GM23248 (cell line): ENCODE data around the gene PDCD2. TPM values are rescaled to one million over a fixed set of nuclear protein-coding genes. Genes with fewer than 3 reads are reported as not detected.

Experiments
- DNase-seq: peaks from one replicate; pipeline ENCODE4 v3.0.0-alpha.2; 2015
- H2AFZ ChIP-seq: fragments of 200-600 bp; sonication (generic); 2 replicates; pipeline ENCODE4 v1.6.1; 2016; ENCODE audit warnings: antibody characterized with exemption
- H3F3A ChIP-seq: fragments of 200-600 bp; sonication (generic); 2 replicates; pipeline ENCODE4 v1.6.1; 2016; ENCODE audit warnings: mild to moderate bottlenecking, antibody characterized with exemption, mixed run types; ENCODE audit not compliant: insufficient read depth
- H3K27ac ChIP-seq: fragments of 200-600 bp; sonication (generic); 2 replicates; pipeline ENCODE4 v1.5.1; 2016; ENCODE audit warnings: mild to moderate bottlenecking
- H3K27me3 ChIP-seq: fragments of 200-600 bp; sonication (generic); replicated peaks from 2 replicates; pipeline ENCODE4 v1.6.1; 2016; ENCODE audit warnings: mild to moderate bottlenecking; ENCODE audit not compliant: insufficient read depth
- H3K36me3 ChIP-seq: fragments of 200-600 bp; sonication (generic); 2 replicates; pipeline ENCODE4 v1.6.1; 2016; ENCODE audit warnings: low read depth, mild to moderate bottlenecking
- H3K4me1 ChIP-seq: fragments of 200-600 bp; sonication (generic); 2 replicates; pipeline ENCODE4 v1.6.1; 2016; ENCODE audit warnings: mild to moderate bottlenecking; ENCODE audit not compliant: insufficient read depth
- H3K4me2 ChIP-seq: fragments of 200-600 bp; sonication (generic); one replicate; pipeline ENCODE4 v1.6.1; 2016; ENCODE audit warnings: mild to moderate bottlenecking; ENCODE audit not compliant: unreplicated experiment
- H3K4me3 ChIP-seq: fragments of 200-600 bp; sonication (generic); 2 replicates; pipeline ENCODE4 v1.5.1; 2016; ENCODE audit warnings: mild to moderate bottlenecking
- H3K79me2 ChIP-seq: fragments of 200-600 bp; sonication (generic); 2 replicates; pipeline ENCODE4 v1.6.1; 2016; ENCODE audit warnings: mild to moderate bottlenecking; ENCODE audit not compliant: insufficient read depth
- H3K9ac ChIP-seq: fragments of 200-600 bp; sonication (generic); 2 replicates; pipeline ENCODE4 v1.6.1; 2016; ENCODE audit warnings: mild to moderate bottlenecking
- H3K9me2 ChIP-seq: fragments of 200-600 bp; sonication (generic); 2 replicates; pipeline ENCODE4 v1.6.1; 2016; ENCODE audit warnings: mixed run types, mild to moderate bottlenecking, moderate library complexity; ENCODE audit not compliant: insufficient read depth
- H3K9me3 ChIP-seq: fragments of 200-600 bp; sonication (generic); one replicate; pipeline ENCODE4 v1.6.1; 2017; ENCODE audit warnings: low read depth
- H4K20me1 ChIP-seq: fragments of 200-600 bp; sonication (generic); 2 replicates; pipeline ENCODE4 v1.6.0; 2016; ENCODE audit not compliant: insufficient read depth
- EZH2 ChIP-seq: fragments of 200-600 bp; sonication (generic); IDR thresholded peaks from 2 replicates; pipeline ENCODE4 v1.6.1; 2018; ENCODE audit warnings: antibody characterized with exemption, mild to moderate bottlenecking; ENCODE audit not compliant: insufficient read depth, poor library complexity, severe bottlenecking
- EZH2phosphoT487 ChIP-seq: fragments of 200-600 bp; sonication (generic); IDR thresholded peaks from 2 replicates; pipeline ENCODE4 v1.6.1; 2018; ENCODE audit warnings: antibody characterized with exemption, moderate library complexity, mild to moderate bottlenecking, low read depth; ENCODE audit not compliant: insufficient read depth
- WGBS, 2 experiments: methylation state at CpG; one replicate each; pipeline ENCODE4 v1.1.6; 2015 to 2017; ENCODE audit warnings: low lambda C conversion rate in 2 of 2, low coverage in 1 of 2; ENCODE audit errors: missing lambda C conversion rate in 2 of 2; 5-methylcytosine and 5-hydroxymethylcytosine counted together
- in situ Hi-C: fragments of 300-500 bp; cut with MboI; formaldehyde crosslinking; loops from 2 replicates; pipeline ENCODE4 v1.15.0; 2020
- polyA plus RNA-seq: library from polyadenylated mRNA; unstranded; fragments of >200 nt; fragmentation: Nextera tagmentation; extraction: Ambion mirVana; gene quantifications from 2 replicates; pipeline ENCODE4 v1.2.1, GENCODE V29; 2016
- total RNA-seq: library from RNA; depleted of rRNA; stranded (reverse); fragments of >200 nt; shearing (Covaris generic); gene quantifications from 2 replicates; pipeline ENCODE4 v1.2.3, GENCODE V29; 2014

Gene PDCD2
- total and polyA plus RNA-seq, 2 experiments from 2014 or later: 78.0 to 87.7 TPM

- Histone ChIP-seq H3K9me2 (no peaks in the 10 kb centered on the region), H3F3A (no peaks in the 10 kb centered on the region), H3K4me3 (peak within 1 kb of the TSS; percentile 93), H3K27ac (peak within 1 kb of the TSS; percentile 95), H3K9ac (peak within 1 kb of the TSS; percentile 96), H2AFZ (peak within 1 kb of the TSS; percentile 99), H3K9me3 (no peaks in the 10 kb centered on the region), H3K79me2 (peaks cover 88% of the 10 kb centered on the region), H3K4me1 (peaks cover 37% of the 10 kb centered on the region), H4K20me1 (peaks cover 13% of the 10 kb centered on the region; the same call in 1 of the 2 replicates), H3K36me3 (no peaks in the 10 kb centered on the region), H3K4me2 (peak within 1 kb of the TSS; percentile 98), H3K27me3 (no peaks in the 10 kb centered on the region)
- in situ Hi-C loops: no loop called here
- TF ChIP-seq EZH2phosphoT487: no peak
- DNase-seq: peak; percentile 100
- WGBS, 2 experiments: 0 to 1% methylated on average over 49 to 50 of the region's 51 CpGs
Measured at GRCh38 chr6:170554013-170554795, 30.2 kb downstream of the PDCD2 start, which contains the start of gene TBP. TSS of gene TBP (plus strand) at chr6:170554369. CDS start at chr6:170557030, 2,661 bp downstream.

GRCh38 chr6:170553534-170554012 lies 30.9 kb downstream of the PDCD2 start:
- peaks cover 88% of the 10 kb centered on the region for H3K79me2 ChIP-seq
- in situ Hi-C loops: no loop called here
- WGBS, 2 experiments: 0 to 1% methylated on average over 13 of the region's 13 CpGs

GRCh38 chr6:170552765-170553533 lies 31.5 kb downstream of the PDCD2 start, which contains the start of gene PSMB1:
TSS of gene PSMB1 (minus strand) at chr6:170553307. CDS start at chr6:170553242, 65 bp downstream.
- H3K4me2 ChIP-seq: peak within 1 kb of the TSS; percentile 94
- peak within 1 kb of the TSS; percentile 95 for H3K27ac ChIP-seq
- peaks cover 9% of the 10 kb centered on the region for H3K36me3 ChIP-seq
- 1% methylated on average over 41 of the region's 41 CpGs for WGBS, 2 experiments
- H3K9me3 ChIP-seq: no peaks in the 10 kb centered on the region
- H4K20me1 ChIP-seq: peaks cover 13% of the 10 kb centered on the region; the same call in 1 of the 2 replicates
- peak within 1 kb of the TSS; percentile 96 for H3K9ac ChIP-seq
- H3F3A ChIP-seq: 0 out of 2 replicates have a peak, but pooled peaks cover 3% of the 10 kb centered on the region
- H3K9me2 ChIP-seq: no peaks in the 10 kb centered on the region
- in situ Hi-C loops: no loop called here
- H2AFZ ChIP-seq: peak within 1 kb of the TSS; percentile 99
- H3K27me3 ChIP-seq: no peaks in the 10 kb centered on the region
- no peak for TF ChIP-seq EZH2
- TF ChIP-seq EZH2phosphoT487: no peak
- H3K4me1 ChIP-seq: peaks cover 37% of the 10 kb centered on the region
- peak within 1 kb of the TSS; percentile 93 for H3K4me3 ChIP-seq
- DNase-seq: peak; percentile 99
- H3K79me2 ChIP-seq: peaks cover 88% of the 10 kb centered on the region

More at GRCh38 chr6:170553534-170554012, 30.9 kb downstream of the PDCD2 start:
- peaks cover 13% of the 10 kb centered on the region; the same call in 1 of the 2 replicates for H4K20me1 ChIP-seq
- peak overlapping the region; percentile 96 for H3K9ac ChIP-seq
- peaks cover 37% of the 10 kb centered on the region for H3K4me1 ChIP-seq
- H3K9me2 ChIP-seq: no peaks in the 10 kb centered on the region
- H3K9me3 ChIP-seq: no peaks in the 10 kb centered on the region
- peaks cover 3% of the 10 kb centered on the region for H3K36me3 ChIP-seq
- TF ChIP-seq EZH2phosphoT487: no peak
- no peak for TF ChIP-seq EZH2
- peak overlapping the region; percentile 95 for H3K27ac ChIP-seq
- peak overlapping the region; percentile 93 for H3K4me3 ChIP-seq
- peak overlapping the region; percentile 99 for H2AFZ ChIP-seq
- peak; percentile 77 for DNase-seq
- peak overlapping the region; percentile 94 for H3K4me2 ChIP-seq
- no peaks in the 10 kb centered on the region for H3K27me3 ChIP-seq
- H3F3A ChIP-seq: 0 out of 2 replicates have a peak, but pooled peaks cover 3% of the 10 kb centered on the region

GRCh38 chr6:170545405-170545804 lies 39.0 kb downstream of the PDCD2 start:
- H4K20me1 ChIP-seq: peaks cover 5% of the 10 kb centered on the region; the same call in 1 of the 2 replicates
- no peaks in the 10 kb centered on the region for H3K27me3 ChIP-seq
- no peak overlapping the region for H3K4me2 ChIP-seq
- no peaks in the 10 kb centered on the region for H3K9me2 ChIP-seq
- in situ Hi-C loops: no loop called here
- H3K4me3 ChIP-seq: no peak overlapping the region
- peaks cover 80% of the 10 kb centered on the region for H3K36me3 ChIP-seq
- TF ChIP-seq EZH2 (no peak), EZH2phosphoT487 (no peak)
- H3K9me3 ChIP-seq: no peaks in the 10 kb centered on the region
- peaks cover 100% of the 10 kb centered on the region for H3K79me2 ChIP-seq
- no peak overlapping the region for H3K27ac ChIP-seq
- WGBS, 2 experiments: 26 to 27% methylated on average over 2 of the region's 2 CpGs
- peaks cover 8% of the 10 kb centered on the region; the same call in 1 of the 2 replicates for H3F3A ChIP-seq
- H3K4me1 ChIP-seq: peaks cover 9% of the 10 kb centered on the region; the same call in 1 of the 2 replicates
- H2AFZ ChIP-seq: no peak overlapping the region
- DNase-seq: no peak
- no peak overlapping the region for H3K9ac ChIP-seq
